Endometrial microvascular endothelial cells (primary cell): ENCODE data around the gene EIF1AD. TPM values are rescaled to one million over a fixed set of nuclear protein-coding genes. Genes with fewer than 3 reads are reported as not detected.

Experiments
- in situ Hi-C: cut with HindIII; loops from 2 replicates; pipeline ENCODE4 v1.10.0; 2017; ENCODE audit warnings: low sequenced_read_pairs, low pct_unique_long_range_greater_than_20kb; ENCODE audit errors: inconsistent ontology term
- total RNA-seq: library from RNA; depleted of rRNA; stranded (reverse); fragments of >200 nt; gene quantifications from one replicate; pipeline ENCODE4 v1.2.3, GENCODE V29; 2015; ENCODE audit errors: inconsistent ontology term

The EIF1AD gene
- total RNA-seq, 1 donor from 2014 or later = 36.8 TPM

DNA sequence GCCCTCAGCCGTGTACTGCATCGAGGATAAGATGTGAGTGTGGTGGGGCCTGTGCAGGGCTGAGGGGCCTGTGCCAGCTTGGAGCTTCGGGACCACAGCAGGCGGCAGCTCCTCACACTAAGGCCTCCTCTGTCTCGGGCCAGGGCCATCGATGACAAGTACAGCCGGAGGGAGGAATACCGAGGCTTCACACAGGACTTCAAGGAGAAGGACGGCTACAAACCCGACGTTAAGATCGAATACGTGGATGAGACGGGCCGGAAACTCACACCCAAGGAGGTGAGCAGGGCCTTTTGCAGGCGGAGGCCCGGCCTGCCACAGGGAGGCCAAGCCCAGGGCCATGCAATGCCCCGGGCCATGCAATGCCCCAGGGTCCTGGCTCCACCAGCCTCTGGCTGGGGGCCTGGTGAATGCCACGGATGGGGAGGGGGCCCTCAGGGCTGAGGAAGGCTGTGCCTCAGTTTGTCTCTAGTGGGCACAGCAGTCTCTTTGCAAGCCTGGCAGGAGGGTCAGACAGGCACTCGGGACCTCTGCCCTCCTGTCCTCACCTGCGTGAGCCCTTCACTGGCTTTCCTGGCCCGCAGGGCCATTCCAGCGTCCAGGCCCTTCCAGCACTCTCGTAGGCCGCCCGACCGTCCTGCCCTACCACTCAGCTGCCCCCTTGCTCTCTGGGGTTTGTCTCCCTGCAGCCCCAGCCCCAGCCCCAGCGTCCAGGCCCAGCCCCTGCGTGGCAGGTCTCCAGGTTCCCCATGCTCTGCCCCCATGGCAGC, 24.2 kb downstream of the EIF1AD start:
- in situ Hi-C loops = no loop called here

DNA sequence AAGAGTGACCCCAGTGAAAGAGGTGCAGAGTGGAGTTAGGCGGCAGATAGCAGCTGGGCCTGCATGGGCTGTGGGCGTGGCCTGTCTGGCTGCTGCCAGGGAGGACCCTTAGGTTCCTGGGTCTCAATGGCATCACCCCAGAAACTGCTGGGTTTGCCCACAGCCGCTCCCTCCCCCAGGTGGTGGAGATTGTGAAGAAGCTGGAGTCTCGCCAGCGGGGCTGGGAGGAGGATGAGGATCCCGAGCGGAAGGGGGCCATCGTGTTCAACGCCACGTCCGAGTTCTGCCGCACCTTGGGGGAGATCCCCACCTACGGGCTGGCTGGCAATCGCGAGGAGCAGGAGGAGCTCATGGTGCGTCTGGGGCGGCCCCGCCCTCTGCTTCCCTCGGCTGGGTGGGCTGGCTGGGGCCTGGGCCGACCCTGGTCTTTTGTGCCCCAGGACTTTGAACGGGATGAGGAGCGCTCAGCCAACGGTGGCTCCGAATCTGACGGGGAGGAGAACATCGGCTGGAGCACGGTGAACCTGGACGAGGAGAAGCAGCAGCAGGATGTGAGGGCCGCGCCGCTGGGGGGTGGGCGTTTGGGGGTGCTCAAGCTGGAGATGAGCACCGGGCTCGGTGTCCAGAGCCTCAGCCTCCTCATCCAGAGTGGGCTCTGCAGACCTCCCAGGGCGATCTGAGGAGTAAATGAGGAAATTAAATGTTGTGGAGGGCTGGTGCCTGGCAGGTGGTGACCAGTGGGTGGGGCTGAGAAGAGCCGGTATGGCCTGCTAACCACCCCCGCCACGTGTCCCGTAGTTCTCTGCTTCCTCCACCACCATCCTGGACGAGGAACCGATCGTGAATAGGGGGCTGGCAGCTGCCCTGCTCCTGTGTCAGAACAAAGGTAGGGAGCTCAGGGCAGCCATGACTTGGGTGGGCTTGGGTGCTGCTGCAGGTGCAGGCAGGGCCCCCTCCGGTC, 25.5 kb downstream of the EIF1AD start:
- in situ Hi-C loops = no loop called here

DNA sequence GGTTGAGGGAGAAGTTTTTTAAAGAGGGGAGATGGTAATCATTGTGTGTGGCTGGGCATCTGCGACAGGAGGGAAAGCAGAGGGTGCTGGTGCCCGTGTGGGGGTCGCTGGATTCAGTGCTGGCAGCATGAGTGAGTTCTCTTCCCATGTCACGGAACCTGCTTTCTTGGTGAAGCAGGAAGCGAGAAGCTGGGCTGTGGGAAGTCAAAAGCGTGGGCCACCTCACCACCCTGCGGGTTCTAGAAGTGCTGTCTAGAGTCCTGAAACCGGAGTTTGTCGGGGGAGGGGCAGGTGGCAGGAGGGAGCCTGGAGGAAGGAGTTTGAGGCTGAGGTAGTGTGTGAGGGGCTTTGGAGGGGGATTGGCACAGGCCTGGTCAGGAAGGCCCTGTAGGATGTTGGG, 26.2 kb downstream of the EIF1AD start:
- in situ Hi-C loops = no loop called here

DNA sequence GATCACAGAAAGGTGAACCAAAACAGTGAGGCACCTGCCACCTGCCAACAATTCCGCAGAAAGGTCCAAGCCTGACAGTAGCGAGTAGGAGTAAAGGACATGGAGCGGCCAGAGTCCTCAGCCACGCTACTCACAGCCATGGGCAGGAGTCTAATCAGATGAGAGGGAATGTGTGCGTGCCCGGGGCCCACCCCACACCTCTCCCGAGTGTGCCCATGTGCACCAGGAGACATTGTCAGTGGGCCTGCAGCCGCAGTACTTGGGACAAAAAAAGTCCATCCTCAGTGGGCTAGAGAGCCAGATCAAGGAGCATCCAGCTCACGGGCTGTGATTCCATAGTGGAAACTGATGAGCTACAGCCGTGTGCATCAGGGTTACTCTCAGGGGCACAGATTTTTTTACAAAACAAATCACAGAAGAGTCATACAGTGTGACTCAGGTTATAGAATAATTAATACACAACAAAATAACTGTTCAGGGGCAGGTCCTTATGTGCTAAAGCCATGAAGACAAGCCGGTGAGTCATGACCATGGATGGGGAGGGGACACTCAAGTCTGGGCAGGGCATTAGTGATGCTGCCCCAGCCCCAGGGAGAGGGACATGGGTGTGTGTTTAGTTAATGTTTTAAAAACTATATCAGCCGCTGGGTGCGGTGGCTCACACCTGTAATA, 28.4 kb downstream of the EIF1AD start:
- in situ Hi-C loops = no loop called here

DNA sequence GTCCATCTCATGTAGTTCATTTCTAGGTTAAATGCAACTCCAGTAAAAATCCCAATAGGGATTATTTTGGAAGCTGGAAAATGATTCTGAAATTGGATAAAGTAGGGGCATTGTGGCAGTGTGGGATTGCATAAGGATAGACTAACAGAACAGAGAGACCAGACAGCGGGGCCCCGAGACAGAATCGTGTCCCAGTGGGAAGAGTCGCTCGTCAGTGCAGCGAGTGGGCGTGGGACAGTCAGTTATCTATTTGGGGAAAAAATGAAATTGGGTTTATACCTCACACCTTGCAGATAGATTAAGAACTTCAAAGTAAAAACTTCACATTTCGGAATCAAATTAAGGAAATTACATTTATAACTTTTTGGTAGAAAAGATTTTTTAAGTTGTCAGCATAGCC, 29.8 kb downstream of the EIF1AD start:
- in situ Hi-C loops = no loop called here

DNA sequence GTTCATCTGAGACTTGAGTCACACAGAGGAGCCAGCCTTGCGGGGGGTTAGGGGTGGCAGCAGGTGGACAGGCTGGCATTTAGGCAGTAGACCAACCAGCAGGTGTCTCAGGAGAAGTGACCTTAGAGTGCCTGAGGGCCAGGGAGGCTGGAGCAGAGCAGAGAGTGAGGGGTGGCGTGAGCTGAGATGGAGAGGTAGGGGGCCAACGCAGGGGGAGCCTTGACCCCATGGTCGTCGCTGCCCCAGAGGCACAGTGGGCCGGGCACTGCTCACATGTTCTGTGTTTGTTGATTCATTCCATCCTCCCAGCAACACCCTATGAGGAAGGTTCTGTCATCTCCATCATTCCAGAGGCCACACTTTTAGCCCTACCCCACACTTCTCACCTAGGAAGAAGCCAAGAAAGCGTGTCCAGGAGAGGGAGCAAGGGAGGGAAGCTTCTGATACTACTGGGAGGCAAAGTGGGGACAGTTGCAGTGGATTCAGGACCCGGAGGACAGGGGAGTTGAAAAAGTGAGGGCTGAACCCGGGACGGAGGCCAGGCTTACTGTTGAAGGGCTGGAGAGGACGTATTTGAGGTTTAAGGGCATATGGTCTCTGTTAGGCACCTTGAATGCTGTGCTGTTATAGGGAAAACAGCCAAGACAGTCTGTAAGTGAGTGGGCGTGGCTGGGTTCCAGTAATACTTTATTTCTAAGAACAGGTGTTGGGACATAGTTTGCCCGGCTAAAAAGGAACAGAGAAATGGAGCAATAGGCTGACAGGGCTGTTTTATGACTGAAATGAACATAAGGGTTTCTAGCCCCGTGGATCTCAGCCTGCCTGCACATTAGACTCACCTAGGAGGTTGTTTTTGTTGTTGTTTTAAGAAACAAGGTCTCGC, 33.1 kb downstream of the EIF1AD start:
- in situ Hi-C loops = no loop called here

DNA sequence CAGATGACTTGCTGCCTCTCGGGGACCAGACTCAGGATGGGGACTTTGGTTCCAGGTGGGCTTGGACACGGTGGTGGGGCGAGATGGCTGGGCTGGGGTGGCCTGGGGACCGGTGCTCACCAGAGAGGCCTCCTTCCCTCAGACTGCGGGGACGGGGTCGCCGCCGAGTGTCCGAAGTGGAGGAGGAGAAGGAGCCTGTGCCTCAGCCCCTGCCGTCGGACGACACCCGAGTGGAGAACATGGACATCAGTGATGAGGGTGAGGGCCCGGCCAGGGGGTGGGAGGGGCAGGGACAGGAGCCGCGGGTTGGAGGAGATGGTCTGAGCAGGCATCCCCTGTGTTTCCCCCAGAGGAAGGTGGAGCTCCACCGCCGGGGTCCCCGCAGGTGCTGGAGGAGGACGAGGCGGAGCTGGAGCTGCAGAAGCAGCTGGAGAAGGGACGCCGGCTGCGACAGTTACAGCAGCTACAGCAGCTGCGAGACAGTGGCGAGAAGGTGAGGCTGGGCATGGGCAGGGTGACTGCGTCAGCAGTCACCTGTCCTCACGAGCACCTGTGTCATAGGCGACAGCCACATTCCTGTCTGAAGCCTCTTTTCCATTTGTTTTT, 34.5 kb downstream of the EIF1AD start:
- in situ Hi-C loops = no loop called here

DNA sequence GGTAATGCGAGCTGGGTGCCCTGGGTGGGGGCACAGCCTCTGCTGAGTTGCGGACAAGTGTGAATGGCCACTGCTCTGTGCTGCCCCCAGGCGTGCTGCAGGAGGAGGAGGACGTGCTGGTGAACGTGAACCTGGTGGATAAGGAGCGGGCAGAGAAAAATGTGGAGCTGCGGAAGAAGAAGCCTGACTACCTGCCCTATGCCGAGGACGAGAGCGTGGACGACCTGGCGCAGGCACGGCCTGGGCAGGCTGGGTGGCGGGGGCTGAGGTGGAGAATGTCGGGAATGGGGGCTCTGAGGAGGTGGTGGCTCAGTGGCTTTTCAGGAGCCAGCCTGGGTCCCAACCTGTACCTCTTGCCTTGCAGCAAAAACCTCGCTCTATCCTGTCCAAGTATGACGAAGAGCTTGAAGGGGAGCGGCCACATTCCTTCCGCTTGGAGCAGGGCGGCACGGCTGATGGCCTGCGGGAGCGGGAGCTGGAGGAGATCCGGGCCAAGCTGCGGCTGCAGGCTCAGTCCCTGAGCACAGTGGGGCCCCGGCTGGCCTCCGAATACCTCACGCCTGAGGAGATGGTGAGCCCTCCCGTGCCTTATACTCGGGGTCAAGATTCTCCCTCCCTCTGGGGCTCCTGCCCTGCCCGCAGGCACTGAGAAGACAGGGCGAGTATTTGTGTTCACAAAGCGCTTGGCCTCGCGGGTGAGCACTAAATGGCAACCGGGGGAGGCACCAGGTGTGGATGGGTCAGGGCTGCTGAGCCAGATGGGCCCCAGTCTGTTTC, 35.8 kb downstream of the EIF1AD start:
- in situ Hi-C loops = no loop called here

DNA sequence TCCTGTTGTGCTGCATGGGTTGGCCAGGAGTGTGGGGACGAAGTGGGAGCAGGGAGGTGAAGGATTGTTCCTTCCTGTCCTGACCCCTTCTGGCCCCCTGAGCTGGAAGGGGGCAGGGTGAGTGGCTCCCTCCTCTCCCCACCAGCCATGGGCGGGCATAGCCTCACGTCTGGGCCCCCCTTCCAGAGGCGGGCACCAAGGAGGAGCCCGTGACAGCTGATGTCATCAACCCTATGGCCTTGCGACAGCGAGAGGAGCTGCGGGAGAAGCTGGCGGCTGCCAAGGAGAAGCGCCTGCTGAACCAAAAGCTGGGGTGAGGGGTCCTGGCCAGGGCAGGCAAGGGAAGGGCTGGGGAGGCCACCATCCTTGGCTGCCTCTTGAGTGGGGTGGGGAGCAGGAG, 37.1 kb downstream of the EIF1AD start:
- in situ Hi-C loops = no loop called here

DNA sequence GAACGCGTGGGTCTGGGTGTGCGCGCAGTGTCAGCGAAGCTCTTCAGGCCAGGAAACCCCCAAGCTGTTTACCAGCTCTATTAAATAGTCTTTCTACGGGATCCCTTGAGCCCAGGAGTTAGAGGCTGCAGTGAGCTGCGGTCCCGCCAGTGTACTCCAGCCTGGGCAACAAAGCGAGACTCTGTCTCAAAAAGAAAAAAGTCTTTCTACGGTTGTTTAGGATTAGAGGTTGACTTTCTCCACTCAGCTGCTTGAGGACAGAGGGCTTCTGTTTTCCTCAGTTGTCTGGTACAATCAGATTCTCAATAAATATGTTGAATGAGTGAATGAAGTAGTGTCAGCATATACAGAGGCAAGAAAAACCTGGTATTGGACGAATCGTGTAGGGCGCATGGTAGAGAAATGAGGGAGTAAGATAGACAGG, 39.8 kb downstream of the EIF1AD start:
- in situ Hi-C loops = no loop called here

DNA sequence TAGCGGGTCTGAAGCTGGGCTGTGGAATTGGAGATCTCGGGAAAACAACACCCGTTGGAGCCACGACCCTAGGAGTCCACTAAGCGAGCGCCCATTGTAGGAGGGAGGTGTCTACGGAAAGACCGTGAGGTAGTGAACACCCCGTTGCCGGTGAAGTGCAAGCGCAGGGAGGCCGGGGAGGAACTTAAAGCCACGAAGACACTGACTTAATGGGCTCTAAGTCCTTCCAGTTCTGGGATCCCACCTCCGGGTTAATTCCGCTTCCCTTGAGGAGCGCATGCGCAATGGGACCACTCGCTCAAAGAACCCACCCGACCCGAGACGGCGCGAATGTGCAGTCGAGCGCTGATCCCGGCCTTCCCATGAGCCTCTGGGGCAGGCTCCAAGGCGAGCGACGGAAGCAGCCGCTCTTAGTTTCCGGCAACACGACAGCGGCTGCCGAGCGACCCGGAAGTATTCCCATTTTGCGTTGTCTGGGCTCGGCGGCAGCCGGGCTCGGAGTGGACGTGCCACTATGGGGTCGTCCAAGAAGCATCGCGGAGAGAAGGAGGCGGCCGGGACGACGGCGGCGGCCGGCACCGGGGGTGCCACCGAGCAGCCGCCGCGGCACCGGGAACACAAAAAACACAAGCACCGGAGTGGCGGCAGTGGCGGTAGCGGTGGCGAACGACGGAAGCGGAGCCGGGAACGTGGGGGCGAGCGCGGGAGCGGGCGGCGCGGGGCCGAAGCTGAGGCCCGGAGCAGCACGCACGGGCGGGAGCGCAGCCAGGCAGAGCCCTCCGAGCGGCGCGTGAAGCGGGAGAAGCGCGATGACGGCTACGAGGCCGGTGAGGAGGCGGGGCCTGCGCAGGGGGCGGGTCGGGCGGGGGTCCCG, 40.5 kb downstream of the EIF1AD start, which contains the start of gene SART1:
Gene SART1 (plus strand): TSS at position 468 of the 874 bp plus-strand sequence. CDS start 47 bp downstream, at position 515.
- in situ Hi-C loops = no loop called here

DNA sequence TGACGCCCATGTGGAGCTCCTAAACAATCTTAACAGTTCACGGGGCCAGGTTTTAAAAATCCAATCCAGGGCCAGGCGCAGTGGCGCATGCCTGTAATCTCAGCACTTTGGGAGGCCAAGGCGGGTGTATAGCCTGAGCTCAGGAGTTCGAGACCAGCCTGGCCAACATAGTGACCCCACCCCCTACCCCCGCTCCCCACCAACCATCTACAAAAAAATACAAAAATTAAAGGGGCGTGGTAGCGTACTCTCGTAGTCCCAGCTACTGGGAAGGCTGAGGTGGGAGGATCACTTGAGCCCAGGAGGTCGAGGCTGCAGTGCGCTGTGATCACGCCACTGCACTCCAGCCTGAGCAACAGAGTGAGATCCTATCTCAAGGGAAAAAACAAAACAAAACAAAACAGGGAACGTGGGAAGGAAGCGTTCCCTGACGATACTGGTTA, 41.1 kb downstream of the EIF1AD start:
- in situ Hi-C loops = no loop called here

DNA sequence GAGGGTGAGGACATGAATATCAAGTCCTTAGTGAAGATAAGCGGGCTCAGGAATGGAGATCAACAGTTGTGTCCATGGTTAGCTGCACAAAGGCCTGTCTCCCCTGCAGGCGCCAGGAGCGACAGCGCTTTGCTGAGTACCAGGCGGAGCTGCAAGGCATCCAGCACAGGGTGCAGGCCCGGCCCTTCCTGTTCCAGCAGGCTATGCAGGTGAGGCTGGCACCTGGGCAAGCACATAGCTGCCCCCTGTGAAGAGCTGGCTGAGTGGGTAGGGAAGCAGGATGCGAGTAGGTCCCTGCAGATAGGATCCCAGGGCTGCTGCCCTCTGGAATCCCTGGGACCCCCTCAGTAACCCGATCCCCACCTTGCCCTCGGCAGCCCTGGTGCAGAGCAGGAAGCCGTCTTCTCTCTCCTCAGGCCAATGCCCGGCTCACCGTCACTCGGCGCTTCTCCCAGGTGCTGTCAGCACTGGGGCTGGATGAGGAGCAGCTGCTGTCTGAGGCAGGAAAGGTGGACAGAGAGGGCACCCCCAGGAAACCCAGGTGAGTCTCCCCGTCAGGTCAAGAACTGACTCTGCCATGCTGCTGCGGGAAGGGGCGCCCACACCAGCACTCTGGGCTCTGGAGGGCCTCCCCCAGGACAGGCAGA, 43.1 kb downstream of the EIF1AD start:
- in situ Hi-C loops = no loop called here

DNA sequence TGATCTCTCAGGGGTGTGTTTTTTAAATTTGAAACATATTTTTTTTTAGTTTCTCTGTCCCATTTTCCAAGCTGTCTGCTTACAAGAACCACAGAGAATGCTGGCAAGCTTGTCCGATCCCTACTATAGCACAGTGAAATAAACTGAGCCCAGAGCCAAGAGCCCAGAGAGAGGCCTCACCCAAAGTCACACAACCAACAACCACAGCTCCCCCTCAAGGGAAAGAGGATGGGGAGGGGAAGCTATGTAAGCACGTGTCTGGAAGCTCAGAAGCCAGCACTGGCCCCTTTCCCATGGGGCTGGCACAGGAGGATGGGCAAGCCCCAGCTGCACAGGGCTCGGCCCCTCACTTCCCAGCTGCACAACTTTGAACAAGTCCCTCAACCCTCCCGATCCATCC, 43.7 kb downstream of the EIF1AD start:
- in situ Hi-C loops = no loop called here

DNA sequence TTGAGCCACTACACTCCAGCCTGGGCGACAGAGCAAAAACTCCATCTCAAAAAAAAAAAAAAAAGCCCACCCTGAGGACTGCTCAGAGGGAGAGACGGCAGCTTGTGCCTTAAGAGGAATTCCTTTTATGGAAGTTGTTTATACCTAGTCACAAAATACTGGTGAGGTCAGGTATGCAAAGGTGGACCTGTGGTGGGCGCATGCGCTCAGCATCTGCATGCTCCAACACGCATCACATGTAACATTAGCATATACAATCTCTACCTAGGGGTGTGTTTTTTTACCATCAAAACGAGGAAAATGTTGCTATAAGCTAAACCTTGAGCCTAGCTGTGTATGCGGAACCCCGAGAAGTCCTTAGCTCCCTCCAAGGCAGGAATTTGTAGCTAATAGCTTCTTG, 47.2 kb downstream of the EIF1AD start:
- in situ Hi-C loops = no loop called here

DNA sequence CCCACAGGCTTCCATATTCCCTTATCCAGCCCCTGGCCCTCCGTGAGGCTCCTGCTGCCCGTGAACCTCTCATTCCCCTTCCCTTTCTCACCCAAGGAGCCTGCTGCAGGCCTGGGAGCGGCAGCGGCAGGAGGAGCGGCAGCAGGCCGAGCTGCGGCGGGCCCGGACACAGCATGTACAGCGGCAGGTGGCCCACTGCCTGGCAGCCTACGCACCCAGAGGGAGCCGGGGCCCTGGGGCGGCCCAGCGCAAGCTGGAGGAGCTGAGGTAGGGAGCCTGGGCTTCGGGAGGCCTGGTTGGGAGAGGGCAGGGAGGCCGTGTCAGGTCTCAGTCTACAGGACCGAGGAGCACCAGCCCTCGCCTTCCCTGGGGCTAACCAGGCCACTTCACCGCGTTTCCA, 48.5 kb downstream of the EIF1AD start:
- in situ Hi-C loops = no loop called here
